Activated effector memory CD4-positive, alpha-beta T cell treated with Interleukin-2 at 50 U/mL for 16 hours (primary cell): ENCODE data around the gene ZNF565.
"Not testable (repeated sequence)": the region's sequence is repeated elsewhere in the genome, so short reads cannot be mapped to it uniquely, and the experiment has no call there.

Source experiments
- DNase-seq: peaks from one replicate; pipeline ENCODE4 v3.0.0-alpha.2; 2020

The ZNF565 gene

DNA sequence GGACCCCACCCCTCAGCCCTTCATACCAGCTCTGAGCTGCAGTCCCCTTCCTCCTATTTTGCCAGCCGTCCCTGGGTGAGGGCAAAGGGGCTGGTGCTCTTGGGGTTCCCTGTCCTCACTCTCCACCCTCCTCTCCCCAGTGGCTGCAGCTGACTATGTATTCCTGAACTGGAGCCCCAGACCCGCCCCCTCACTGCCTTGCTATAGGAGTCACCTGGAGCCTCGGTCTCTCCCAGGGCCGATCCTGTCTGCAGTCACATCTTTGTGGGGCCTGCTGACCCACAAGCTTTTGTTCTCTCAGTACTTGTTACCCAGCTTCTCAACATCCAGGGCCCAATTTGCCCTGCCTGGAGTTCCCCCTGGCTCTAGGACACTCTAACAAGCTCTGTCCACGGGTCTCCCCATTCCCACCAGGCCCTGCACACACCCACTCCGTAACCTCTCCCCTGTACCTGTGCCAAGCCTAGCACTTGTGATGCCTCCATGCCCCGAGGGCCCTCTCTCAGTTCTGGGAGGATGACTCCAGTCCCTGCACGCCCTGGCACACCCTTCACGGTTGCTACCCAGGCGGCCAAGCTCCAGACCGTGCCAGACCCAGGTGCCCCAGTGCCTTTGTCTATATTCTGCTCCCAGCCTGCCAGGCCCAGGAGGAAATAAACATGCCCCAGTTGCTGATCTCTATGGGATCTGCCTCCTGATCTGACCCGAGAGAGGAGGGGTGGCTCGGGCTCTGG lies 64.6 kb downstream of the ZNF565 start:
- no peak for DNase-seq

- no peak for DNase-seq
Observed at GRCh38 chr19:36144624-36145023, 69.8 kb downstream of the ZNF565 start.

DNA sequence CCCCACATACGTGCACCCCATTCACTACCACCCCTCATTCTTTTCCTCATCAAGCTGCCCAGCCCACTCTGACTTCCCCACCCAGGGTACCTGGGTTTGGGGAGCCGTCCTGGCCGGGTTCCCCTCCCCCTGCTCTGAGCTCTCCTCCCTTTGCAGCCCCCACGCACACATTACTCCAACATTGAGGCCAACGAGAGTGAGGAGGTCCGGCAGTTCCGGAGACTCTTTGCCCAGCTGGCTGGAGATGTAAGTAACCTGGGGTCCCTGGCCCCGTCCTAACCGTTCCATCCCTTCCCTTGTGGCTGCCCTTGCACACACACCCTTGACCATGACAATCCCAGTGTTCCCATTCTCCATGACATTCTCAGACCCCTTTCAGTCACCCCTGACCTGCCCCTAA lies 72.0 kb downstream of the ZNF565 start:
- DNase-seq = no peak

DNA sequence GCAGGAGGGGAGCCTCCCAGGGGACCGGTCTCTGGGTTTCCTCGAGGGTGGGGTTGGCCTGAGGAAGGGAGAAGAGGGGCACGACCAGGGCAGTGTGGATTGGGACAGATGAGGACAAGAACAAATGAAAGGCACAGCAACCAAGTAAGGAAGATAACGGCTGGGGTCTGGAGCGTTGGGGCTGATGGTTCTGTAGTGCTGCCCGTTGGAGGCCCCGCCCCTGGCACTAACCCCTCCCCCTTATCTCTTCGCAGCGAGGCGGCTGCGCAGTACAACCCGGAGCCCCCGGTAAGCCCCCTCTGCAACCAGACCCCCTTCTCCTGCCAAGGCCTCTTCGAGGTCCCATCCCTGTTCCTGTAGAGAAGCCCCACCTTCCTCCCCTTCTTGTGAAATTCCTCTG lies 72.4 kb downstream of the ZNF565 start:
- DNase-seq = no peak

GRCh38 chr19:36141039-36141927 lies 73.2 kb downstream of the ZNF565 start:
- peak; percentile 84 for DNase-seq

DNA sequence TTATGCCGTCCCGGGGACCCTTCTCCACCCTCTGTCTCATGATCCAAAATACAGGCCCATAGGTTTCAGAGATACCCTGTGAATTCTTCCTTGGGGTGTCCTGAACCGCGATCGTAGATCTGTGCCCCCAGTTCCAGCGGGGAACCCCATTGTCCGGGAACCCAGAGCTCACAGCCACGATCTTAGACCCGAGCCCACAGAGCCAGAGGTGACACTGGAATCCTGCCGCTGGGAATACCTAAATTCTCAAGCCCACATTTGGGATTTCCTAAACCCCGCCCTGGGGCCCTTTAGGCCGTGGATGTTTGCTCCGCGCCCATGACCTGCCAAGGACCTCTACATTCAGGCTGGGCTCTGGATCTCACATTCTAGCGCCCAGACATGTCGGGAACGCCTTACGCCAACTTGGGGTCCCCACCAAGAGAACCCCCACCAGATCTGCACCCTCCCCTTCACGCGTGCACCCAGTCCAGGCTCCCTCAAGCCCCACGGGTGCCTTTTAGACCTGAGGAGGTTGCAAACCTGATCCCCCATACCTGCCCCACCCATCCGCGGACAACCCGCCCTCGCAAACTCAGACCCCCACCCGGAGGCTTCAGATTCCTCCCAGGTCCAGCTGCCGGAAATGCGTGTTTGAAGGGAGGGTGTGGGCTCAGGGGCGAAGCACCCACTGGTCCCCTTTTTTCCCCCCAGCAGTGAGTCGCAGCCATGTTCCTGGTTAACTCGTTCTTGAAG lies 74.0 kb downstream of the ZNF565 start:
- DNase-seq = peak; percentile 40

DNA sequence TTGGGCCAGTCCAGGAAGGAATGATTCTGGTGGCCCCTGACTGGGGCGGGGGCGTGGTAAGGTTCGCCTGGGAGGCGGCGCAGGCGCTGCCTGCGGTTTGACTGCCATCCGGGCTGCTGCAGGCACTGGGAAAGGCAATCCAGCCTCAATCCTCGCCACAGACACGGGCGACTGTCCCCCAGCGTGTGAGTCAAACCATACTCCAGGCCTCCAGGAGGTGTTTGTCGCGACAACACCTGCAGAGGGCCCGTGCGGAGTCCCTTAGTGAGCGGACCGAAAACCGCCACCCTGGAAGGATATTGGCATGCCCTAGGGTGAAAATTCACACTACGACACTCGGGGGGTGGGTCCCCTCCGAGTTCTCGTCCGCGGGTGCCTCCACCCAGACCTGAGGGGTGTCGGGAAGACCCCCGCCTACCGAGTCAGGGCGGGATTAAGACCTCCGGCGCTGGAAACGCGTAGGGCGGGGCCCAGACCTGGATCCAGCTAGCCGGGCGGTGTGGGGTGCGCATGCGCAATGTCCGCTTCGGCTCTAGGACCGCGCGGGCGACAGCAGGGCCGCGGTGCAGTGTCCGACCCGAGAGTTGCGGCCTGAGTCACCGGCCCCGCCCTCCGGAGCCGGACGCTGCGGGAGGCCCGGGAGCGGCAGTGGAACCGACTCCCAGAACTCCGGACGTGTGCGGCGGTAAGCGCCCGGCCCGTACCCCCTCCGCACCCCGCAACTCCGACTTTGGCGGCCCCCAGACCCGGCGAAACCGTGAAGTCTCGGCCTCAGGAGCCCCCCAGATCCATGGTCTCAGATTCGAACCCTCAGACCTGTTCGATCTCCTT lies 74.8 kb downstream of the ZNF565 start, which contains the start of gene CAPNS1:
CAPNS1 (plus strand) TSS at position 594 of the 831 bp plus-strand sequence. CDS start 946 bp downstream, outside the sequence.
- DNase-seq = peak; percentile 85

DNA sequence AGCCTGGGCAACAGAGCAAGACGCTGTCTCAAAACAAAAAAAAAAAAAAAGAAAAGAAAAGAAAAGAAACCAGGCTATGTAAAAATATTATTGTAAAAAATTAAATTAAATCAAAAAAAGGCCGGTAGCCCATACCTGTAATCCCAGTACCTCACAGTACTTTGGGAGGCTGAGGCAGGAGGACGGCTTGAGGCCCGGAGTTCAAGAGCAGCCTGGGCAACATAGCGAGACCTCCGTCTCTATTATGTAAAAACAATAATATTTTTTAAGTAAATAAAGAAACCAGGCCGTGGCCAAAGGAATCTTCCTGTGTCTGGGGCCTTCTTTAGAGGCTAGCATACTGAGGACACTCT lies 75.4 kb downstream of the ZNF565 start:
- no peak for DNase-seq

DNA sequence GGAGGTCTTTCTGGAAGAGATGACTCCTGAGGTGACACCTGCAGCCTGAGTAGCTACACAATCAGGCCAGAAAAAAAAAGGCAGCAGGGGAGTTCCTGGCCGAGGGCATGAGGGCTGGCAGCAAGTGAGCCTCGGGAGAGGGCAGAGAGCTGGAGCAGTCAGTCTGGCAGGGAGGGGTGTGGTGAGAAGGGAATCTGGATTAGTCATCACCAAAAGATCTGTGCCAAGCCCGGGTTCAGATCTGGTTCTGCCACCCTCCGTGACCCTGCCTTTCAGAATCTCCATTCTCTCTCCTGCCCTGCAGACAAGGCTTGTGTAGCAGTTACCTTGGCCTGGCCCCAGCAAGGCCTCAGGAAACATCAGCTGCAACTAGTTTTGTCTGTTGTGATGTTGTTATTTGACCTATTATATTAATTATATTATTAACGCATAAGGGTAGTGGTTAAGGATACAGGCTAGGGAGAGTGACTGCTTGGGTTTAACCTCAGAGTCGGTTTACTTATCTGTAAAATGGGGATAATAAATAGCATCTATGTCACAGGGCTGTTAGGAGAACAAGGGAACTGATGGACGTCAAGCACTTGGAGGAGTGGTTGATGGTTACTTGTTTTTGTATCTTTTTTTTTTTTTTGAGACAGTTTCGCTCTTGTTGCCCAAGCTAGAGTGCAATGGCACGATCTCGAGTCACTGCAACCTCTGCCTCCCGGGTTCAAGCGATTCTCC lies 77.3 kb downstream of the ZNF565 start:
- no peak for DNase-seq

GRCh38 chr19:36134867-36135266 lies 79.6 kb downstream of the ZNF565 start:
- not testable (repeated sequence) for DNase-seq
